Stimulated activated CD8-positive, alpha-beta memory T cell treated with anti-CD3 and anti-CD28 coated beads, Interleukin-2, amount 100 ng/mL, for 48 hours (primary cell): Measurements from ENCODE around the gene RAB43.

Source experiments
- DNase-seq, 2 donors: peaks; one replicate each; pipeline ENCODE4 v3.0.0-alpha.2; 2020; ENCODE audit warnings: low read depth in 2 of 2

The RAB43 gene

DNA sequence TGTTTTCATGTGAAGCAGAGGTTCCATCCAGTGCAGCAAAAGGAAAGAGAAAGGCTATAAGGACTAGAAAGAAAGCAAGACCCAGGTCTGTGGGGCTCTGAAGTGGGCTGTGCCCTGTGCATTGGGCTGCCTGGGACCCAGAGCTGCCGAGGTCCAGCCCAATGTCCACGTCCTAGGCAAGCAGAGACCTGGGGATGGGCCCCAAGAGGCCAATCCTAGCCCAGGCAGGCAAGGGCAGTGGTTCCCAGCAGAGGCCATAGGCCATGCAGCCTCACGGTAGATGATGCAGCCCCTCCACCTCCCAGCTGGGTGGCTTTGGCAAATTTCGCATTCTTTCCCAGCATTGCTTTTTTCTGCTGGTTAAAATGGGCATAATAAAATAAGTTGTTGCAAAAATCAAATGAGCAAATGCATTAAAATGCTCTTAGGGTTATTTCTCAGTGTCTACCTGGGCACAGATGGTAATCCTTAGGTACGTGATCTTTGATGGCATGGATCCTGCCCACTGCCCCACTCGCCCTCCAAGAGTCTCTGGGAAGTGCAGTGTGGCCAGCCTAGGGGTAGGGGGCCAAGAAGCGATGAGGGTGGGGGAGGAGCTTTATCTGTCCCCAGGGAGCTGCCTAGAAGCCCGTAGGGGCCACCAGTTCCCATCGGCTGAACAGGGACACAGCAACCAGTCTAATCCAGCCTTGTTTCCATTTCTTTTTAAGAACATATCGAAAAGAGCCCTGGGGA lies 83.3 kb downstream of the RAB43 start:
- DNase-seq, result no peak
